ENCODE data around the gene ARID3B. TPM values are rescaled to one million over a fixed set of nuclear protein-coding genes. Genes with fewer than 3 reads are reported as not detected.

Gene ARID3B
- total and polyA plus RNA-seq, 2 of the 13 experiments (the other 11 are each of a cell fraction or from before 2014, with no cell fraction given): 5.3 to 12.8 TPM

GRCh38 chr15:74598126-74598842 is 57.3 kb downstream of the ARID3B start (continued):
- TF ChIP-seq, protein P1, sequence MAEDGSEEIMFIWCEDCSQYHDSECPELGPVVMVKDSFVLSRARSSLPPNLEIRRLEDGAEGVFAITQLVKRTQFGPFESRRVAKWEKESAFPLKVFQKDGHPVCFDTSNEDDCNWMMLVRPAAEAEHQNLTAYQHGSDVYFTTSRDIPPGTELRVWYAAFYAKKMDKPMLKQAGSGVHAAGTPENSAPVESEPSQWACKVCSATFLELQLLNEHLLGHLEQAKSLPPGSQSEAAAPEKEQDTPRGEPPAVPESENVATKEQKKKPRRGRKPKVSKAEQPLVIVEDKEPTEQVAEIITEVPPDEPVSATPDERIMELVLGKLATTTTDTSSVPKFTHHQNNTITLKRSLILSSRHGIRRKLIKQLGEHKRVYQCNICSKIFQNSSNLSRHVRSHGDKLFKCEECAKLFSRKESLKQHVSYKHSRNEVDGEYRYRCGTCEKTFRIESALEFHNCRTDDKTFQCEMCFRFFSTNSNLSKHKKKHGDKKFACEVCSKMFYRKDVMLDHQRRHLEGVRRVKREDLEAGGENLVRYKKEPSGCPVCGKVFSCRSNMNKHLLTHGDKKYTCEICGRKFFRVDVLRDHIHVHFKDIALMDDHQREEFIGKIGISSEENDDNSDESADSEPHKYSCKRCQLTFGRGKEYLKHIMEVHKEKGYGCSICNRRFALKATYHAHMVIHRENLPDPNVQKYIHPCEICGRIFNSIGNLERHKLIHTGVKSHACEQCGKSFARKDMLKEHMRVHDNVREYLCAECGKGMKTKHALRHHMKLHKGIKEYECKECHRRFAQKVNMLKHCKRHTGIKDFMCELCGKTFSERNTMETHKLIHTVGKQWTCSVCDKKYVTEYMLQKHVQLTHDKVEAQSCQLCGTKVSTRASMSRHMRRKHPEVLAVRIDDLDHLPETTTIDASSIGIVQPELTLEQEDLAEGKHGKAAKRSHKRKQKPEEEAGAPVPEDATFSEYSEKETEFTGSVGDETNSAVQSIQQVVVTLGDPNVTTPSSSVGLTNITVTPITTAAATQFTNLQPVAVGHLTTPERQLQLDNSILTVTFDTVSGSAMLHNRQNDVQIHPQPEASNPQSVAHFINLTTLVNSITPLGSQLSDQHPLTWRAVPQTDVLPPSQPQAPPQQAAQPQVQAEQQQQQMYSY (CRISPR knock-in tag; IDR thresholded peaks at IDR 0.05): peak; percentile 54; the same call in 1 of the 2 replicates
- TF ChIP-seq MLLT10 (CRISPR knock-in tag; IDR thresholded peaks at IDR 0.05) (no peak), ZNF572 (CRISPR knock-in tag; IDR thresholded peaks at IDR 0.05) (peak; percentile 66; the same call in 1 of the 2 replicates), ZFP36L1 (CRISPR knock-in tag; IDR thresholded peaks at IDR 0.05) (no peak), PAF1 (CRISPR knock-in tag; IDR thresholded peaks at IDR 0.05) (no peak), NAIF1 (CRISPR knock-in tag; IDR thresholded peaks at IDR 0.05; ENCODE audit: borderline replicate concordance) (no peak), MBNL3 (CRISPR knock-in tag; conservative IDR thresholded peaks at IDR 0.05) (0 out of 2 replicates have a peak, but pooled peaks have one; percentile 29), ZBTB7A (CRISPR knock-in tag; IDR thresholded peaks at IDR 0.05) (peak; percentile 72; the same call in 1 of the 2 replicates), MTF1 (CRISPR knock-in tag; IDR thresholded peaks at IDR 0.05) (no peak), HES4 (CRISPR knock-in tag; IDR thresholded peaks at IDR 0.05; ENCODE audit: borderline replicate concordance) (no peak), FOSL1 (CRISPR knock-in tag; IDR thresholded peaks at IDR 0.05; ENCODE audit: borderline replicate concordance) (no peak), ZC3H13 (CRISPR knock-in tag; IDR thresholded peaks at IDR 0.05) (no peak), ZNF383 (CRISPR knock-in tag; IDR thresholded peaks at IDR 0.05; ENCODE audit: borderline replicate concordance) (no peak), ELK4 (CRISPR knock-in tag; IDR thresholded peaks at IDR 0.05; ENCODE audit: borderline replicate concordance) (no peak), PCBP1 (IDR thresholded peaks at IDR 0.05; ENCODE audit: borderline replicate concordance, low read depth, low read length) (no peak), ZNF296 (CRISPR knock-in tag; conservative IDR thresholded peaks at IDR 0.05) (no peak), THAP9 (CRISPR knock-in tag; IDR thresholded peaks at IDR 0.05; ENCODE audit: borderline replicate concordance) (0 out of 2 replicates have a peak, but pooled peaks have one; percentile 25), ZBTB38 (CRISPR knock-in tag; IDR thresholded peaks at IDR 0.05) (peak; percentile 76)
- TF ChIP-seq, protein P2, sequence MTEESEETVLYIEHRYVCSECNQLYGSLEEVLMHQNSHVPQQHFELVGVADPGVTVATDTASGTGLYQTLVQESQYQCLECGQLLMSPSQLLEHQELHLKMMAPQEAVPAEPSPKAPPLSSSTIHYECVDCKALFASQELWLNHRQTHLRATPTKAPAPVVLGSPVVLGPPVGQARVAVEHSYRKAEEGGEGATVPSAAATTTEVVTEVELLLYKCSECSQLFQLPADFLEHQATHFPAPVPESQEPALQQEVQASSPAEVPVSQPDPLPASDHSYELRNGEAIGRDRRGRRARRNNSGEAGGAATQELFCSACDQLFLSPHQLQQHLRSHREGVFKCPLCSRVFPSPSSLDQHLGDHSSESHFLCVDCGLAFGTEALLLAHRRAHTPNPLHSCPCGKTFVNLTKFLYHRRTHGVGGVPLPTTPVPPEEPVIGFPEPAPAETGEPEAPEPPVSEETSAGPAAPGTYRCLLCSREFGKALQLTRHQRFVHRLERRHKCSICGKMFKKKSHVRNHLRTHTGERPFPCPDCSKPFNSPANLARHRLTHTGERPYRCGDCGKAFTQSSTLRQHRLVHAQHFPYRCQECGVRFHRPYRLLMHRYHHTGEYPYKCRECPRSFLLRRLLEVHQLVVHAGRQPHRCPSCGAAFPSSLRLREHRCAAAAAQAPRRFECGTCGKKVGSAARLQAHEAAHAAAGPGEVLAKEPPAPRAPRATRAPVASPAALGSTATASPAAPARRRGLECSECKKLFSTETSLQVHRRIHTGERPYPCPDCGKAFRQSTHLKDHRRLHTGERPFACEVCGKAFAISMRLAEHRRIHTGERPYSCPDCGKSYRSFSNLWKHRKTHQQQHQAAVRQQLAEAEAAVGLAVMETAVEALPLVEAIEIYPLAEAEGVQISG (CRISPR knock-in tag; IDR thresholded peaks at IDR 0.05): peak; percentile 87

Data from HepG2 (cell line).